A673 (cell line): Measurements from ENCODE around the gene COG7. TPM values are rescaled to one million over a fixed set of nuclear protein-coding genes. Genes with fewer than 3 reads are reported as not detected.

ENCODE experiments used
- BruUV-seq: library from RNA; stranded (reverse); fragments of 400-500 nt; replicated peaks from 2 replicates; lab custom pipeline; 2021; lab: Mats Ljungman, UMichigan
- CTCF ChIA-PET: fragments of 300-600 bp; sonication (Branson Sonifier 250); formaldehyde crosslinking; loops from one replicate; lab custom pipeline; 2022; ENCODE audit warnings: antibody characterized with exemption; lab: Charles Lee
- POLR2A ChIA-PET: fragments of 300-600 bp; sonication (Branson Sonifier 250); formaldehyde crosslinking; loops from one replicate; lab custom pipeline; 2022; ENCODE audit warnings: antibody characterized with exemption; ENCODE audit not compliant: low non-redundant PET; lab: Charles Lee
- DNase-seq: peaks from one replicate; pipeline ENCODE4 v3.0.0-alpha.2; 2015; ENCODE audit warnings: low spot score
- H3K27ac ChIP-seq: fragments of 200-600 bp; sonication (generic); 2 replicates; pipeline ENCODE4 v1.5.1; 2016; ENCODE audit warnings: mixed run types, low read depth, mild to moderate bottlenecking, mixed read lengths, antibody characterized with exemption, low read length; ENCODE audit not compliant: poor library complexity, severe bottlenecking
- H3K27me3 ChIP-seq: fragments of 200-600 bp; sonication (generic); replicated peaks from 2 replicates; pipeline ENCODE4 v1.6.1; 2017; ENCODE audit warnings: mixed run types, low read depth, mild to moderate bottlenecking, mixed read lengths, antibody characterized with exemption, low read length; ENCODE audit not compliant: insufficient read depth, poor library complexity
- H3K36me3 ChIP-seq: fragments of 200-600 bp; sonication (generic); 2 replicates; pipeline ENCODE4 v1.6.1; 2016; ENCODE audit warnings: mixed run types, mild to moderate bottlenecking, mixed read lengths, antibody characterized with exemption, low read length; ENCODE audit not compliant: insufficient read depth, poor library complexity, severe bottlenecking
- H3K4me1 ChIP-seq: fragments of 200-600 bp; sonication (generic); 2 replicates; pipeline ENCODE4 v1.6.1; 2017; ENCODE audit warnings: mixed run types, mild to moderate bottlenecking, mixed read lengths, antibody characterized with exemption, low read length; ENCODE audit not compliant: insufficient read depth, poor library complexity, severe bottlenecking
- H3K4me3 ChIP-seq: fragments of 200-600 bp; sonication (generic); 2 replicates; pipeline ENCODE4 v1.5.1; 2016; ENCODE audit warnings: low read depth, mixed run types, mild to moderate bottlenecking, mixed read lengths, low read length; ENCODE audit not compliant: poor library complexity, severe bottlenecking
- H3K9me3 ChIP-seq: fragments of 200-600 bp; sonication (generic); 2 replicates; pipeline ENCODE4 v1.6.1; 2016; ENCODE audit warnings: mixed run types, low read depth, mild to moderate bottlenecking, mixed read lengths, antibody characterized with exemption, low read length; ENCODE audit not compliant: poor library complexity, severe bottlenecking
- EZH2 ChIP-seq: fragments of 200-600 bp; sonication (generic); IDR thresholded peaks from 2 replicates; pipeline ENCODE4 v1.6.1; 2017; ENCODE audit warnings: borderline replicate concordance, low read depth, mild to moderate bottlenecking, mixed read lengths, antibody characterized with exemption, low read length; ENCODE audit not compliant: poor library complexity, severe bottlenecking
- intact Hi-C: fragments of 100-400 bp; cut with micrococcal nuclease; formaldehyde crosslinking; loops from one replicate; pipeline ENCODE4 v1.10.0; 2022; ENCODE audit not compliant: unreplicated experiment
- total RNA-seq: library from RNA; stranded (reverse); gene quantifications from 2 replicates; pipeline ENCODE4 v1.2.3, GENCODE V29; 2021
- TF ChIP-seq, protein P1 (sequence below): fragments of 300-800, 200-600 bp; sonication (generic); conservative IDR thresholded peaks from 2 replicates; pipeline ENCODE4 v1.5.1; 2017; ENCODE audit warnings: low read depth, mild to moderate bottlenecking, antibody characterized with exemption, low read length, moderate library complexity, mixed read lengths

COG7 gene
- total RNA-seq, 1 experiment from 2014 or later = 33.8 TPM

DNA sequence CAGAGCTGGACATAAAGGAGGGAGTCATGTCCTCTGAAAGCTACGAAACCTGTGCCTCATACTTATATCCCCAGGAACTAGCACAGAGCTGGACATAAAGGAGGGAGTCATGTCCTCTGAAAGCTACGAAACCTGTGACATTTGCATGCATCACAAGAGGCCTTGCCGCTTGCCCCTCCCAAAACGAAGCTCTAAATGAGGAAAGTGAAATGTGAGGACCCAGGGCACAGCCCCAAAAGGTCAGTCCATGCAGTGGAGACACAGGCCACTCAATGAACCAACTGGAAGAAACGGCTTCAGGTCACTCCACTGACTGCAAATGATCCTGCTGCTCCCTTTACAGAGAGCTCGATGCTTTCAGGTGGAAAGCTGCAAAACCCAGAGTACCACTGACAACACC, 38.3 kb downstream of the COG7 start:
- no TSS peak for BruUV-seq
- DNase-seq = no peak
- TF ChIP-seq EZH2 = no peak
- TF ChIP-seq, protein P1, sequence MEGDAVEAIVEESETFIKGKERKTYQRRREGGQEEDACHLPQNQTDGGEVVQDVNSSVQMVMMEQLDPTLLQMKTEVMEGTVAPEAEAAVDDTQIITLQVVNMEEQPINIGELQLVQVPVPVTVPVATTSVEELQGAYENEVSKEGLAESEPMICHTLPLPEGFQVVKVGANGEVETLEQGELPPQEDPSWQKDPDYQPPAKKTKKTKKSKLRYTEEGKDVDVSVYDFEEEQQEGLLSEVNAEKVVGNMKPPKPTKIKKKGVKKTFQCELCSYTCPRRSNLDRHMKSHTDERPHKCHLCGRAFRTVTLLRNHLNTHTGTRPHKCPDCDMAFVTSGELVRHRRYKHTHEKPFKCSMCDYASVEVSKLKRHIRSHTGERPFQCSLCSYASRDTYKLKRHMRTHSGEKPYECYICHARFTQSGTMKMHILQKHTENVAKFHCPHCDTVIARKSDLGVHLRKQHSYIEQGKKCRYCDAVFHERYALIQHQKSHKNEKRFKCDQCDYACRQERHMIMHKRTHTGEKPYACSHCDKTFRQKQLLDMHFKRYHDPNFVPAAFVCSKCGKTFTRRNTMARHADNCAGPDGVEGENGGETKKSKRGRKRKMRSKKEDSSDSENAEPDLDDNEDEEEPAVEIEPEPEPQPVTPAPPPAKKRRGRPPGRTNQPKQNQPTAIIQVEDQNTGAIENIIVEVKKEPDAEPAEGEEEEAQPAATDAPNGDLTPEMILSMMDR = no peak
- POLR2A ChIA-PET = no interaction called here
- CTCF ChIA-PET = no interaction called here
- intact Hi-C loops = no loop called here
- Histone ChIP-seq H3K9me3 (no peaks in the 10 kb centered on the region), H3K27me3 (no peaks in the 10 kb centered on the region), H3K27ac (no peak overlapping the region), H3K4me3 (no peak overlapping the region), H3K36me3 (peaks cover 51% of the 10 kb centered on the region), H3K4me1 (no peaks in the 10 kb centered on the region)

DNA sequence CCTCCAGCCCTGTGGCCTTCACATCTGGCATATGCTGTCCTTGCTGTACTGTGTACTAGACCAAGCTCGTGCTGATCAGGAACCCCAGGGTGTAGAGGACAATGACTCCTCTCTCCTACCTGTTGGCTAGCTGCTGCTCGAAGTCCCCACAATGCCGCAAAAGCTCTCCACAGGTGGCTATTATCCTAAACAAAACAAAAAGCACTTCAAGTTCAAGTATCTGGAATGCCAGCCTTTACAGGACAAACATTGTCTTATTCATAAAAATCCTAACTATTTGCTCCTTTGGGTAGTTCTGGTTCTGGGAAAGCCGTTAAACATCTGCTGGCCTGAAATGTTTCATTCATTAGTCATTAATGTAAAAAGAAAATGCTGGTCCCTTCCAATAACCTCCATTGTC, 42.8 kb downstream of the COG7 start:
- no peak for DNase-seq
- intact Hi-C loops = no loop called here
- Histone ChIP-seq H3K27me3 (no peaks in the 10 kb centered on the region), H3K4me3 (no peak overlapping the region), H3K27ac (no peak overlapping the region), H3K36me3 (peaks cover 50% of the 10 kb centered on the region), H3K4me1 (no peaks in the 10 kb centered on the region), H3K9me3 (no peaks in the 10 kb centered on the region)
- BruUV-seq = no TSS peak
- CTCF ChIA-PET = no interaction called here
- POLR2A ChIA-PET = no interaction called here
- TF ChIP-seq, protein P1 = no peak
- no peak for TF ChIP-seq EZH2

DNA sequence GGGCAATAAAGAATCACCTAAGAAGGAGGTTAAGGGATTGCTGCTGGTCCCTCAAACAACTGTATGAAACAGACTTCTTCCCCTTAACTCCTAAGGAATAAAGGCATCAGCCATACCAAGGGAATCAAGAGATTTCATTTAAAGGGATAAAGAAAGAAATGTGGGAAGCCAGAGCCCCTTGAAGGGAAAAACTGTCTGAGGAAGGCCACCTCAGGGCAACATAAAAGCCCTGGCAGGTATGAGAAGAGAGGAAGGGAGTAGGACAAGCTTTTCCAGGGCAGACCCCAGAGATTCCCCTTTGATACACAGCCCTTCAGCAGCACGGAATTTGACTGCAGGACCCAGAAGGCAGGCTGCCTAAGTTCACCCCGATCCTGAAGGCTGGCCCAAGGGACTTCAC, 43.5 kb downstream of the COG7 start:
- ChIA-PET POLR2A (no interaction called here), CTCF (interaction anchor here (1.0 kb wide), 1 partner anchor 25 kb away, joined by 4 read pairs; no protein-coding TSS in a partner anchor)
- no peak overlapping the region for H3K4me3 ChIP-seq
- H3K27ac ChIP-seq = no peak overlapping the region
- BruUV-seq = no TSS peak
- H3K27me3 ChIP-seq = no peaks in the 10 kb centered on the region
- H3K9me3 ChIP-seq = no peaks in the 10 kb centered on the region
- peaks cover 49% of the 10 kb centered on the region for H3K36me3 ChIP-seq
- DNase-seq = no peak
- no peaks in the 10 kb centered on the region for H3K4me1 ChIP-seq
- intact Hi-C loops = no loop called here
- TF ChIP-seq, protein P1 = no peak
- TF ChIP-seq EZH2 = no peak
